HL-60 (cell line): Measurements from ENCODE around the gene SPDYE1.
"Not testable (repeated sequence)": the region's sequence is repeated elsewhere in the genome, so short reads cannot be mapped to it uniquely, and the experiment has no call there.

Experiments
- CTCF ChIP-seq: IDR thresholded peaks from one replicate; pipeline ENCODE4 v1.5.1; 2011; ENCODE audit warnings: low read length, control low read depth, inconsistent platforms; ENCODE audit not compliant: insufficient read depth
- GABPA ChIP-seq: IDR thresholded peaks from 2 replicates; pipeline ENCODE4 v1.6.1; 2012; ENCODE audit warnings: low read depth
- POLR2AphosphoS5 ChIP-seq: IDR thresholded peaks from 2 replicates; pipeline ENCODE4 v1.6.1; 2012; ENCODE audit warnings: low read depth
- REST ChIP-seq: IDR thresholded peaks from 2 replicates; pipeline ENCODE4 v1.6.1; 2012; ENCODE audit warnings: low read depth; ENCODE audit not compliant: insufficient replicate concordance

- not testable (repeated sequence) for TF ChIP-seq CTCF, POLR2AphosphoS5, REST, GABPA
Observed at GRCh38 chr7:43966392-43966791, 31.3 kb upstream of the SPDYE1 start.
